ENCODE measurements around the gene SDK1. TPM values are rescaled to one million over a fixed set of nuclear protein-coding genes. Genes with fewer than 3 reads are reported as not detected.

The SDK1 gene
- total RNA-seq, 6 experiments from 2014 or later, result not detected

GRCh38 chr7:3605222-3605621 lies 304.2 kb downstream of the SDK1 start:
- DNase-seq, result no peak
- no peak overlapping the region for H3K4me3 Mint-ChIP-seq
- H3K9me3 Mint-ChIP-seq, result peaks cover 47% of the 10 kb centered on the region
- no peaks in the 10 kb centered on the region for H3K27me3 Mint-ChIP-seq (ENCODE audit: insufficient read depth)
- H3K36me3 Mint-ChIP-seq (ENCODE audit: low read depth), result no peaks in the 10 kb centered on the region
- no peaks in the 10 kb centered on the region for H3K4me1 Mint-ChIP-seq (ENCODE audit: low read depth)
- TF ChIP-seq CTCF (IDR thresholded peaks at IDR 0.05), result no peak
- H3K27ac Mint-ChIP-seq, result no peak overlapping the region

- TF ChIP-seq CTCF (IDR thresholded peaks at IDR 0.05), result no peak
- Mint-ChIP-seq H3K36me3 (ENCODE audit: low read depth) (no peaks in the 10 kb centered on the region), H3K4me1 (ENCODE audit: low read depth) (no peaks in the 10 kb centered on the region), H3K27ac (no peak overlapping the region), H3K4me3 (no peak overlapping the region), H3K27me3 (ENCODE audit: insufficient read depth) (no peaks in the 10 kb centered on the region; the same call in 1 of the 2 replicates), H3K9me3 (peaks cover 49% of the 10 kb centered on the region)
- DNase-seq, result no peak
These were observed 305.4 kb downstream of the SDK1 start for GRCh38 chr7:3606436-3606835.

- Mint-ChIP-seq H3K4me3 (no peak overlapping the region), H3K4me1 (ENCODE audit: low read depth) (no peaks in the 10 kb centered on the region), H3K36me3 (ENCODE audit: low read depth) (no peaks in the 10 kb centered on the region), H3K27me3 (ENCODE audit: insufficient read depth) (no peaks in the 10 kb centered on the region; the same call in 1 of the 2 replicates), H3K9me3 (peaks cover 56% of the 10 kb centered on the region), H3K27ac (no peak overlapping the region)
- no peak for DNase-seq
- TF ChIP-seq CTCF (IDR thresholded peaks at IDR 0.05), result no peak
These were observed 306.8 kb downstream of the SDK1 start for GRCh38 chr7:3607847-3608246.

GRCh38 chr7:3616306-3616705 lies 315.3 kb downstream of the SDK1 start:
- no peaks in the 10 kb centered on the region; the same call in 1 of the 2 replicates for H3K27me3 Mint-ChIP-seq (ENCODE audit: insufficient read depth)
- H3K36me3 Mint-ChIP-seq (ENCODE audit: low read depth), result no peaks in the 10 kb centered on the region
- TF ChIP-seq CTCF (IDR thresholded peaks at IDR 0.05), result no peak
- H3K9me3 Mint-ChIP-seq, result peaks cover 57% of the 10 kb centered on the region
- H3K4me1 Mint-ChIP-seq (ENCODE audit: low read depth), result no peaks in the 10 kb centered on the region
- DNase-seq, result no peak
- no peak overlapping the region for H3K27ac Mint-ChIP-seq
- no peak overlapping the region for H3K4me3 Mint-ChIP-seq

GRCh38 chr7:3630081-3630480 lies 329.0 kb downstream of the SDK1 start:
- Mint-ChIP-seq H3K9me3 (peaks cover 59% of the 10 kb centered on the region), H3K4me3 (no peak overlapping the region), H3K4me1 (ENCODE audit: low read depth) (no peaks in the 10 kb centered on the region), H3K36me3 (ENCODE audit: low read depth) (peaks cover 10% of the 10 kb centered on the region; the same call in 1 of the 2 replicates), H3K27me3 (ENCODE audit: insufficient read depth) (no peaks in the 10 kb centered on the region), H3K27ac (no peak overlapping the region)
- TF ChIP-seq CTCF (IDR thresholded peaks at IDR 0.05), result no peak
- DNase-seq, result no peak

GRCh38 chr7:3634396-3634795 lies 333.3 kb downstream of the SDK1 start:
- Mint-ChIP-seq H3K36me3 (ENCODE audit: low read depth) (peaks cover 5% of the 10 kb centered on the region; the same call in 1 of the 2 replicates), H3K27ac (no peak overlapping the region), H3K4me3 (no peak overlapping the region), H3K4me1 (ENCODE audit: low read depth) (no peaks in the 10 kb centered on the region), H3K9me3 (peaks cover 62% of the 10 kb centered on the region), H3K27me3 (ENCODE audit: insufficient read depth) (no peaks in the 10 kb centered on the region; the same call in 1 of the 2 replicates)
- DNase-seq, result no peak
- TF ChIP-seq CTCF (IDR thresholded peaks at IDR 0.05), result no peak
